Liver (tissue), 9 donors: ENCODE measurements around the gene VCX. TPM values are rescaled to one million over a fixed set of nuclear protein-coding genes. Genes with fewer than 3 reads are reported as not detected.

Experiments
- DNase-seq: peaks from one replicate; pipeline ENCODE4 v3.0.0-alpha.2; 2017; ENCODE audit warnings: low spot score
- H3K27ac ChIP-seq, 2 donors: one replicate each; pipeline ENCODE4 v1.7.0; 2013; ENCODE audit warnings: inconsistent platforms in 2 of 2, low read length in 2 of 2, control low read depth in 1 of 2, low read depth in 1 of 2, mild to moderate bottlenecking in 1 of 2
- H3K27me3 ChIP-seq, 4 donors: one replicate each; pipeline versions ENCODE4 v1.6.1 to v1.7.0; 2013; ENCODE audit warnings: low read length in 3 of 4, inconsistent platforms in 1 of 4, mild to moderate bottlenecking in 1 of 4, moderate library complexity in 1 of 4; ENCODE audit not compliant: control insufficient read depth in 4 of 4, insufficient read depth in 4 of 4
- H3K36me3 ChIP-seq, 4 donors: one replicate each; pipeline versions ENCODE4 v1.6.1 to v1.7.0; 2013; ENCODE audit warnings: low read length in 3 of 4, mild to moderate bottlenecking in 3 of 4, low read depth in 1 of 4, moderate library complexity in 1 of 4; ENCODE audit not compliant: control insufficient read depth in 4 of 4, insufficient read depth in 3 of 4
- H3K4me1 ChIP-seq, 4 donors: one replicate each; pipeline versions ENCODE4 v1.6.1 to v1.7.0; 2013; ENCODE audit warnings: low read length in 3 of 4, mild to moderate bottlenecking in 3 of 4, moderate library complexity in 1 of 4; ENCODE audit not compliant: control insufficient read depth in 4 of 4, insufficient read depth in 4 of 4
- H3K4me3 ChIP-seq, 3 donors: one replicate each; pipeline versions ENCODE4 v1.6.1 to v1.7.0; 2013; ENCODE audit warnings: low read length in 3 of 3, control low read depth in 1 of 3, low read depth in 1 of 3, mild to moderate bottlenecking in 1 of 3
- H3K9ac ChIP-seq, 2 donors: one replicate each; pipeline ENCODE4 v1.7.0; 2013; ENCODE audit warnings: low read length in 2 of 2, mild to moderate bottlenecking in 2 of 2, moderate library complexity in 2 of 2, control low read depth in 1 of 2, low read depth in 1 of 2
- H3K9me3 ChIP-seq, 4 donors: one replicate each; pipeline versions ENCODE4 v1.6.1 to v1.7.0; 2013; ENCODE audit warnings: low read length in 3 of 4; ENCODE audit not compliant: control insufficient read depth in 4 of 4
- EGR1 ChIP-seq, 2 donors: IDR thresholded peaks; 2 replicates each; pipeline ENCODE4 v1.6.1; 2016 to 2018; ENCODE audit warnings: antibody characterized with exemption in 2 of 2, low read depth in 2 of 2
- FOXA2 ChIP-seq: IDR thresholded peaks from 2 replicates; pipeline ENCODE4 v1.6.1; 2016; ENCODE audit warnings: antibody characterized with exemption
- GABPA ChIP-seq, 2 donors: IDR thresholded peaks in 1 of 2; conservative IDR thresholded peaks in 1 of 2; 2 replicates each; pipeline ENCODE4 v1.6.1; 2016; ENCODE audit warnings: antibody characterized with exemption in 2 of 2, mild to moderate bottlenecking in 1 of 2, moderate library complexity in 1 of 2
- HNF4G ChIP-seq: IDR thresholded peaks from 2 replicates; pipeline ENCODE4 v1.6.1; 2016; ENCODE audit warnings: antibody characterized with exemption
- NR2F2 ChIP-seq: IDR thresholded peaks from 2 replicates; pipeline ENCODE4 v1.6.1; 2016; ENCODE audit warnings: antibody characterized with exemption
- RAD21 ChIP-seq, 2 donors: IDR thresholded peaks; 2 replicates each; pipeline ENCODE4 v1.6.1; 2016; ENCODE audit warnings: antibody characterized with exemption in 2 of 2, mild to moderate bottlenecking in 2 of 2
- RXRA ChIP-seq, 2 donors: IDR thresholded peaks; 2 replicates each; pipeline ENCODE4 v1.6.1; 2017 to 2018; ENCODE audit warnings: antibody characterized with exemption in 2 of 2, mild to moderate bottlenecking in 1 of 2
- TAF1 ChIP-seq: conservative IDR thresholded peaks from 2 replicates; pipeline ENCODE4 v1.6.1; 2016; ENCODE audit warnings: antibody characterized with exemption, mild to moderate bottlenecking
- YY1 ChIP-seq: IDR thresholded peaks from 2 replicates; pipeline ENCODE4 v1.6.1; 2016; ENCODE audit warnings: antibody characterized with exemption, mild to moderate bottlenecking
- whole genome bisulfite sequencing: extraction: QIAGEN DNeasy Blood & Tissue Kit; methylation state at CpG from one replicate; pipeline ENCODE4 v1.1.7; 2013; 5-methylcytosine and 5-hydroxymethylcytosine counted together
- polyA plus RNA-seq, 2 donors: library from polyadenylated mRNA; stranded (reverse) in 1 of 2; unstranded in 1 of 2; fragments of 200-250 nt in 1 of 2; fragments of >200 nt in 1 of 2; fragmentation: Nextera tagmentation in 1 of 2; extraction: Ambion mirVana in 1 of 2; gene quantifications; one replicate each; pipeline versions ENCODE4 v1.2.1 to v1.2.3, GENCODE V29; 2013 to 2015
- total RNA-seq, 2 donors: library from RNA; depleted of rRNA; stranded (reverse); fragments of >200 nt; gene quantifications; one replicate each; pipeline ENCODE4 v1.2.3, GENCODE V29; 2014
- TF ChIP-seq, protein P1 (sequence below): fragments of 150-350 bp; IDR thresholded peaks from 2 replicates; pipeline ENCODE4 v1.5.1; 2017; ENCODE audit warnings: improper control_type of control experiment, low read depth, low read length; ENCODE audit not compliant: missing input control
- TF ChIP-seq, protein P2 (sequence below): IDR thresholded peaks from 2 replicates; pipeline ENCODE4 v1.6.1; 2016; ENCODE audit warnings: antibody characterized with exemption
- TF ChIP-seq, protein P3 (sequence below): IDR thresholded peaks from 2 replicates; pipeline ENCODE4 v1.6.1; 2016; ENCODE audit warnings: antibody characterized with exemption
- TF ChIP-seq, protein P4 (sequence below): IDR thresholded peaks from 2 replicates; pipeline ENCODE4 v1.6.1; 2016; ENCODE audit warnings: antibody characterized with exemption, mild to moderate bottlenecking
- TF ChIP-seq, protein P5 (sequence below): IDR thresholded peaks from 2 replicates; pipeline ENCODE4 v1.6.1; 2016; ENCODE audit warnings: antibody characterized with exemption
- donor health status: healthy.
- donor health status: healthy.
- donor health status: healthy.
- donor health status: healthy.
- donor health status: healthy.

The VCX gene
- total and polyA plus RNA-seq, 4 donors = not detected

DNA sequence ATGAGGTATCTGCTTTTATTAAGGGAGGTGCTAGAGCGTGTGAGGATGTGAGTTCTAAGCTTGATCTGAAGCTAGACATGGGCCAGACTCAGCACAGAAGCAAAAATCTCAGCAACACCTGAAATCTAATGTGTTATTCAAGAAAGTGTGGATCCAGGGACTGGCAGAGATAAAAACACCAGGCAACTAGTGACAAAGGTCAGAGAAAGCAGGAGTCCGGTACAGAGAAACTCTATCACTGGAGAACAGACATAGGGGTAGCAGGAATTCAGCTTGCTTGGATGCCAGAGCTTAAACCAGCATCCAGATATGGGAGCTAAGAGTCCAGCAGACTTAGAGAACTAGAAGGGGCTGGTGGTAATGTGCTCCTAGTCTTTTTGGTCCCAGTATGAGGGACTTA is 34.0 kb downstream of the VCX start:
- Histone ChIP-seq H3K4me1 (no peaks in the 10 kb centered on the region), H3K9ac (no peak overlapping the region), H3K9me3 (no peaks in the 10 kb centered on the region), H3K27ac (no peak overlapping the region), H3K36me3 (no peaks in the 10 kb centered on the region), H3K27me3 (no peaks in the 10 kb centered on the region), H3K4me3 (no peak overlapping the region)
- no peak for DNase-seq
- TF ChIP-seq, protein P1, sequence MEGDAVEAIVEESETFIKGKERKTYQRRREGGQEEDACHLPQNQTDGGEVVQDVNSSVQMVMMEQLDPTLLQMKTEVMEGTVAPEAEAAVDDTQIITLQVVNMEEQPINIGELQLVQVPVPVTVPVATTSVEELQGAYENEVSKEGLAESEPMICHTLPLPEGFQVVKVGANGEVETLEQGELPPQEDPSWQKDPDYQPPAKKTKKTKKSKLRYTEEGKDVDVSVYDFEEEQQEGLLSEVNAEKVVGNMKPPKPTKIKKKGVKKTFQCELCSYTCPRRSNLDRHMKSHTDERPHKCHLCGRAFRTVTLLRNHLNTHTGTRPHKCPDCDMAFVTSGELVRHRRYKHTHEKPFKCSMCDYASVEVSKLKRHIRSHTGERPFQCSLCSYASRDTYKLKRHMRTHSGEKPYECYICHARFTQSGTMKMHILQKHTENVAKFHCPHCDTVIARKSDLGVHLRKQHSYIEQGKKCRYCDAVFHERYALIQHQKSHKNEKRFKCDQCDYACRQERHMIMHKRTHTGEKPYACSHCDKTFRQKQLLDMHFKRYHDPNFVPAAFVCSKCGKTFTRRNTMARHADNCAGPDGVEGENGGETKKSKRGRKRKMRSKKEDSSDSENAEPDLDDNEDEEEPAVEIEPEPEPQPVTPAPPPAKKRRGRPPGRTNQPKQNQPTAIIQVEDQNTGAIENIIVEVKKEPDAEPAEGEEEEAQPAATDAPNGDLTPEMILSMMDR = no peak
- TF ChIP-seq EGR1 (IDR thresholded peaks at IDR 0.05; ENCODE audit: low read depth in 2 of 2) (no peak), GABPA (IDR thresholded peaks at IDR 0.05 in 1 of 2, conservative IDR thresholded peaks at IDR 0.05 in 1 of 2) (no peak)
- TF ChIP-seq, protein P2, sequence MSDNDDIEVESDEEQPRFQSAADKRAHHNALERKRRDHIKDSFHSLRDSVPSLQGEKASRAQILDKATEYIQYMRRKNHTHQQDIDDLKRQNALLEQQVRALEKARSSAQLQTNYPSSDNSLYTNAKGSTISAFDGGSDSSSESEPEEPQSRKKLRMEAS = no peak
- 75% methylated on average over 2 of the region's 2 CpGs for WGBS

DNA sequence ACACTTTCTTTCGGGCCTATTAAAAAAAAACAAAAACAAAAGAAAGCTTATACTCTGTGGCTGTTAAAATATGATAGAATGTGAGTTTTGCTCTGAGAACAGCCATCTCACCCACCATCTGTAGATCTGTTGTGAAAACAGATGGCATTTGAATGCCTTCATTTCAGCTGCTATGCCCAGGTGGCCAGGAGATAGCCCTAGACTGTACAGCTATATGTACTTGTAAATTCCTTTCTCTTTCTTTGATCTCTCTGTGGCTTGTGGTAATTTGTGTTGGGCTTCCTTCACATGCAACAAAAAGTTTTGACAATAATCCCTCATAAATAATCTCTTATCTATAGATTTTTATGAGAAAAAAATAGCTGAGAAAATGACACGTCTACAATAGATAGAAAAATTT is 46.2 kb downstream of the VCX start:
- Histone ChIP-seq H3K4me1 (no peaks in the 10 kb centered on the region), H3K27ac (no peak overlapping the region), H3K4me3 (no peak overlapping the region), H3K27me3 (no peaks in the 10 kb centered on the region), H3K9ac (no peak overlapping the region), H3K9me3 (no peaks in the 10 kb centered on the region), H3K36me3 (no peaks in the 10 kb centered on the region)
- TF ChIP-seq GABPA (IDR thresholded peaks at IDR 0.05 in 1 of 2, conservative IDR thresholded peaks at IDR 0.05 in 1 of 2) = no peak
- TF ChIP-seq, protein P2 = no peak
- no peak for TF ChIP-seq EGR1 (IDR thresholded peaks at IDR 0.05; ENCODE audit: low read depth in 2 of 2)
- TF ChIP-seq, protein P3, sequence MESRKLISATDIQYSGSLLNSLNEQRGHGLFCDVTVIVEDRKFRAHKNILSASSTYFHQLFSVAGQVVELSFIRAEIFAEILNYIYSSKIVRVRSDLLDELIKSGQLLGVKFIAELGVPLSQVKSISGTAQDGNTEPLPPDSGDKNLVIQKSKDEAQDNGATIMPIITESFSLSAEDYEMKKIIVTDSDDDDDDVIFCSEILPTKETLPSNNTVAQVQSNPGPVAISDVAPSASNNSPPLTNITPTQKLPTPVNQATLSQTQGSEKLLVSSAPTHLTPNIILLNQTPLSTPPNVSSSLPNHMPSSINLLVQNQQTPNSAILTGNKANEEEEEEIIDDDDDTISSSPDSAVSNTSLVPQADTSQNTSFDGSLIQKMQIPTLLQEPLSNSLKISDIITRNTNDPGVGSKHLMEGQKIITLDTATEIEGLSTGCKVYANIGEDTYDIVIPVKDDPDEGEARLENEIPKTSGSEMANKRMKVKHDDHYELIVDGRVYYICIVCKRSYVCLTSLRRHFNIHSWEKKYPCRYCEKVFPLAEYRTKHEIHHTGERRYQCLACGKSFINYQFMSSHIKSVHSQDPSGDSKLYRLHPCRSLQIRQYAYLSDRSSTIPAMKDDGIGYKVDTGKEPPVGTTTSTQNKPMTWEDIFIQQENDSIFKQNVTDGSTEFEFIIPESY = no peak
- no peak for TF ChIP-seq RAD21 (IDR thresholded peaks at IDR 0.05)
- TF ChIP-seq NR2F2 = no peak
- WGBS = 78% methylated on average over 2 of the region's 2 CpGs
- no peak for DNase-seq

DNA sequence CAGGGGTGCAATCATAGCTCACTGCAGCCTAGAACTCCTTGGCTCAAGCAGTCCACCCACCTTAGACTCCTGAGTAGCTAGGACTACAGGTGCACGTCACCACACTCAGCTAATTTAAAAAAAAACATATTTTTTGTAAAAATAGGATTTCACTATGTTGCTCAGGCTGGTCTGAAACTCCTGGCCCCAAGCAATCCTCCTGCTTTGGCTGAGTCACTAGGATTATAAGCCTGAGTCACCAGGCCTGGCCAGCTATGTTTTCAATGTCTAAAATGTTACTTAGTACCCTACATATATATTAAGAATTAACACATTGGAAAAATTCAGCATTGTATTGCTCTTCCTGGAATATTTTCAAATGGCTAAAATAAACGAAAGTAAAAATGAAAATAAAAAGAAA is 46.7 kb downstream of the VCX start:
- Histone ChIP-seq H3K4me1 (no peaks in the 10 kb centered on the region), H3K9me3 (no peaks in the 10 kb centered on the region), H3K27me3 (no peaks in the 10 kb centered on the region), H3K4me3 (no peak overlapping the region), H3K36me3 (no peaks in the 10 kb centered on the region), H3K27ac (no peak overlapping the region), H3K9ac (no peak overlapping the region)
- no peak for DNase-seq
- WGBS = 90% methylated on average over 2 of the region's 2 CpGs
- TF ChIP-seq FOXA2 (no peak), HNF4G (no peak), TAF1 (no peak), RXRA (IDR thresholded peaks at IDR 0.05) (no peak), YY1 (no peak), RAD21 (IDR thresholded peaks at IDR 0.05) (no peak)
- TF ChIP-seq, protein P4, sequence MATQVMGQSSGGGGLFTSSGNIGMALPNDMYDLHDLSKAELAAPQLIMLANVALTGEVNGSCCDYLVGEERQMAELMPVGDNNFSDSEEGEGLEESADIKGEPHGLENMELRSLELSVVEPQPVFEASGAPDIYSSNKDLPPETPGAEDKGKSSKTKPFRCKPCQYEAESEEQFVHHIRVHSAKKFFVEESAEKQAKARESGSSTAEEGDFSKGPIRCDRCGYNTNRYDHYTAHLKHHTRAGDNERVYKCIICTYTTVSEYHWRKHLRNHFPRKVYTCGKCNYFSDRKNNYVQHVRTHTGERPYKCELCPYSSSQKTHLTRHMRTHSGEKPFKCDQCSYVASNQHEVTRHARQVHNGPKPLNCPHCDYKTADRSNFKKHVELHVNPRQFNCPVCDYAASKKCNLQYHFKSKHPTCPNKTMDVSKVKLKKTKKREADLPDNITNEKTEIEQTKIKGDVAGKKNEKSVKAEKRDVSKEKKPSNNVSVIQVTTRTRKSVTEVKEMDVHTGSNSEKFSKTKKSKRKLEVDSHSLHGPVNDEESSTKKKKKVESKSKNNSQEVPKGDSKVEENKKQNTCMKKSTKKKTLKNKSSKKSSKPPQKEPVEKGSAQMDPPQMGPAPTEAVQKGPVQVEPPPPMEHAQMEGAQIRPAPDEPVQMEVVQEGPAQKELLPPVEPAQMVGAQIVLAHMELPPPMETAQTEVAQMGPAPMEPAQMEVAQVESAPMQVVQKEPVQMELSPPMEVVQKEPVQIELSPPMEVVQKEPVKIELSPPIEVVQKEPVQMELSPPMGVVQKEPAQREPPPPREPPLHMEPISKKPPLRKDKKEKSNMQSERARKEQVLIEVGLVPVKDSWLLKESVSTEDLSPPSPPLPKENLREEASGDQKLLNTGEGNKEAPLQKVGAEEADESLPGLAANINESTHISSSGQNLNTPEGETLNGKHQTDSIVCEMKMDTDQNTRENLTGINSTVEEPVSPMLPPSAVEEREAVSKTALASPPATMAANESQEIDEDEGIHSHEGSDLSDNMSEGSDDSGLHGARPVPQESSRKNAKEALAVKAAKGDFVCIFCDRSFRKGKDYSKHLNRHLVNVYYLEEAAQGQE = no peak
- TF ChIP-seq, protein P2 = no peak
- TF ChIP-seq, protein P1 = no peak
- TF ChIP-seq, protein P5, sequence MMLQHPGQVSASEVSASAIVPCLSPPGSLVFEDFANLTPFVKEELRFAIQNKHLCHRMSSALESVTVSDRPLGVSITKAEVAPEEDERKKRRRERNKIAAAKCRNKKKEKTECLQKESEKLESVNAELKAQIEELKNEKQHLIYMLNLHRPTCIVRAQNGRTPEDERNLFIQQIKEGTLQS = no peak
